GM21717 (cell line): ENCODE results near the gene HNRNPU.
"Not testable (repeated sequence)": the region's sequence is repeated elsewhere in the genome, so short reads cannot be mapped to it uniquely, and the experiment has no call there.

Experiments used
- ATAC-seq: cut with Tn5 transposase; IDR thresholded peaks from one replicate; pipeline ENCODE4 v1.9.1; 2021; ENCODE audit warnings: mild to moderate bottlenecking, moderate library complexity; ENCODE audit not compliant: unreplicated experiment

Gene HNRNPU

DNA sequence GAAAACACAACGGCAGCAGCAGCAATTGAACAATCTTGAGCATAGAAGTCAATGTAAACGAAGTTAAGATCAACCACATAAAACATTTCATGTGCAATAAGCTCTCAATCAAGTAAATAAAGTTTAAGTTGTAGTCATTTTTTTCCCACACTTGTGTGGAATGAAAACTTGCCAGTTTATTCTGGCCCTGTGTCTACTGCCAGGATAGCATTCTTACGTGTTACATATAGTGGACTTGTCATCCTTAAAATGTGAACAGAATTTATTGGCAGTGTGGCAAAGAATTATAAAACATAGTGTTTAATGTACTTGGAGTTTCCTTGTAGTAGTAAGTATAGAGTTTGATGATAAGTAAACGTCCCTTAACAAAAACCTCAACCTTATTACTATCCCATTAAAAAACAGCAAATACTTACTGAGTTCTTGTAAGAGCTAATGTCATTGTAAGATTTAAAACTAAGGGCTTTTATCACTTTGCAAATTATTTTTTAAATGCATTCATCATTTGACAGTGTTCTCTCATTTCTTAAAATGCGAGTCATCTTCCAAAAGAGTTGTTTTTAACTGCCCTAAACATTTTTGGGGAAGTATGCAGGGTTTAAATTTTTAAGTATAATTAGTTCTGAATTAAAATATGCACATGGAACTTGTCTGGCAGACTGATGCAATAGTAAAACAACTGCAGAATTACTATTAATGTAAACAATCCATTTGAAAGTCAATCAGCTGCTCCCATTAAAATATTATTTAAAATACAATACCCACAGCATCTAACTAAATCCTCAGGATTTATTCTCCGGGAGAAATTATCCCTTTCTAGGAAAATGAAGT, 21.0 kb downstream of the HNRNPU start:
- ATAC-seq = no peak

DNA sequence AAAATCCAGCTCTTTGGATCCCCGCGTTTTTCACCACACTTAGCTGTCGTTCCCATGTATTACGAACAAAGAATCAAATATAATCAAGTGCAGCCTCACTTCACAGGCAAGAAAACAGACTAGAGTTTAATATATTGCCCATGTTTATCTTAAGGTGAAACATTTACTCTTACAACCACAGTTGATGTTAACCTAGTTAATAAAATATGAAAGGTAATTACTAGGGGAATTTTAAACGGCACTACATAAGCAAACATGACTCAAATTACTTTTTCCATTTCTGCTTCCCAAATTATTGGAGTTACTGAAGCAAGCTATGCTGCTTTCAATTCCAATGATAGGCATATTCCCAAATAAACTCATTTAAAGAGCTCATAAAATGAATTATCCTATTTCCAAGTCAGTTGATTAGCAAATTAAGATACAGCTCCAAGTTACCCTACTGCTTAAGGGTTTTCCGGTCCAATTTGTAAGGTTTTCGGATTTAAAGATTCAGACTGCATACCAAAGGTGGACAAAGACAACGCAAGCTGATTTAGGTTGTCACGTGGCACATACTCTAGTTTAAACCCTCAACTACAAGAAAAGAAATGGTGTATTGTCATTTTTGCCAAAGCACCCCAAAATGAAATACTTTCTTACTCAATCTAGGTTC, 22.9 kb downstream of the HNRNPU start:
- no peak for ATAC-seq

DNA sequence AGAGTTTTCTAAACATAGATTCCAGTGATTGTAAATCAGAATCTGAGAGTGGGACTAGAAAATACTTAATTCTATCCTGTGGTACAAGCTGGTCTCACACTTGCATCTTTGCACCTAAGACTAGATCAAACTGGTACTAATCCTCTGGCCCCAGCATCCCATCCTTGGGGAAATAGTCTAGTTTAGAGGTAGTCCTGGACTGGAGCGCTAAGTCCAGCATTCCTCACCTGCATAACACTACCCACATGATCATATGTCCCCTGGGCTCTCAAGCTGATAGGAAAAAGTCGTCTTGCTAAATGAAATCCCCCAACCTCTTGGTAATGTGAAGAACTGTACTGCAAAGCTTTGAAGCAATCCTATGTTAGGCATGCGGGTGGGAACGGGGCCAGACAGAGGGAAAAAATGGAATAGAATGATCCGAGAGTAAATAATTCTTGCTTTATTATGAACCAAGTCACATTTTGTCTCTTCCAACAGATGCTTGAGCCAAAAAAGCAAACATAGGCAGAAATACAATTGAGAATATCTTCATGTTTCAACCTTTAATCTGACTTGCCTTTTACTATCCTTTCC, 24.0 kb downstream of the HNRNPU start:
- no peak for ATAC-seq

DNA sequence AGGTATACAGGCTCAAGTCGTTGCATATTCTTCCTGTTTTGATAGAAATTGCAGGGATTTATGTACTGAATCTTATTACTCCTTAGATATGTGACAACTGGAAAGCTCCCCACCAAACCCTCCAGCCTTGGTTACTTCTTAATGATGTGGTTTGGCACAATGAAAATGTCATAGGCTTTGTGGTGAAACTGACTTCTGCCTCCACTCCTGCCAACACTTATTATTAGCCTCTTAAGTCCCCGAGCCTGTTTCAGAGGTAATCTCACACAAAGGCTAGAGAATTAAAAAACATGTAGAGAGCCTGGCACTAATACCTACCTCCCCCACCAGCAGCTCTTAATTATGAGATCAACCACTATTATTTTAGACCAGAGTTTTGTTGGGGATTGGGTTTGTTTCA, 24.7 kb downstream of the HNRNPU start:
- ATAC-seq = no peak

DNA sequence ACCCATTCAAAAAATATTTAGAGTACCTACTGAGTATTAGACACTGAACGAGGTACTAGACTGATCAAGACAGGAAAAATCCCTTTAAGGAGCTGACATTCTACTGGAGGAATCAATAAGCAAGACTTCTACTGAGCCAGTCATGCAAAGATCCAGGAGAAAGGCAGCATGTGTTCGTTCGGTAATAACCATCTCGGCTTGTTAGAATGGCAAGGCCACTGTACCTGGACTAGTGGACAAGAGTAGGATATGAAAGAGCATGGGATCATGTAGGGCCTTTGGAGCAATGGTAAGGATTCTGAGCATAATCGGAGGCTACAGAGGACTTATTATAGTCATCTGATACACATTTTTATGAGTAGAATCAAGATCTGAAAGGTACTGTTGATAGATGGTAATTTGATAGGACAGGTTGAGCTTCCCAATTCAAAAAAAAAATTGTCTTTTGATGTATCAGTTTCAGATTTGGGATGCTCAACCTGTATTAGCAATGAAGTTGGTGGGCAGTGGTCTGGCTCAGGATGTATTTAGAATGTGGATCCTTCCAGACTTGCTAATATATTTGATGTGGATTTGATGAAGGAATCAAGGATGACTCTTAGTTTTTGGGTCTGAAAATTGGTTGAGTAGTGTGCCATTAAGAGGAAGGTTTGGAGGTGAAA, 26.6 kb downstream of the HNRNPU start:
- ATAC-seq = no peak

DNA sequence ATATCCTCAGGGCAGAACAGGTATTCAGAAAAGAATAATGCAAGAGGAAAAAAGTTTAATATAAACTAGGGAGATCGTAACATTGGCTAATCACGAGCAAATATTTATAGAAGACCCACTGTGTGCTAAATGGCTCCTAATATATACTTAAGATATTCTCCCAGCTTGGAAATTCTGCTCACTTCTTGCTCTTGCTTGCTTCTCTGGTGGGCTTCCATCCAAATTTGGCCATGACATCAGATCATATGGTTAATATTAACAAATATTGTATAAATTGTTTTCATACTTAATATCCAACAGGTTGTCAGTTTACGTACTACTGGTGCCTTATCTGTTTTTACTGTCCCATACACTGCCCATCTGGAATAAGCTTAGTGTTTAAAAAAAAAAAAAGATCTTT, 27.8 kb downstream of the HNRNPU start:
- ATAC-seq = no peak

DNA sequence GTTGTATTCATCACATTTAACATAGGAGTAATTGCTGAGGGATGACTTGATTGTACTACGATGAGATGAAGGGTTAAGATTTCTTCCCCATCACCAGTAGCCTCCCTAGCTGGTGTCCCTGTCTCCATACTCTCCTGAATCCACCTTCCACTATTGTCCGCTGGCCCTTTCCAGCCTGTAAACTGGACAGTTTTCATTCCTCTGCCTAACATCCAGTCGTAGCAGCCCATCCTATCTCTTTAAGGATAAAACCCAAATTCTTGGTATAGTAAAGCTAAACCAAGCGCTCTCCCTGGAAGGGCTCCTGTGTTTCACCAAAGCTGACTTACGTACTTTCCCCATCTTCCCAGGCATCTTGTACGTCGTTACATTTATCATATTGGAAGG, 28.2 kb downstream of the HNRNPU start:
- no peak for ATAC-seq

DNA sequence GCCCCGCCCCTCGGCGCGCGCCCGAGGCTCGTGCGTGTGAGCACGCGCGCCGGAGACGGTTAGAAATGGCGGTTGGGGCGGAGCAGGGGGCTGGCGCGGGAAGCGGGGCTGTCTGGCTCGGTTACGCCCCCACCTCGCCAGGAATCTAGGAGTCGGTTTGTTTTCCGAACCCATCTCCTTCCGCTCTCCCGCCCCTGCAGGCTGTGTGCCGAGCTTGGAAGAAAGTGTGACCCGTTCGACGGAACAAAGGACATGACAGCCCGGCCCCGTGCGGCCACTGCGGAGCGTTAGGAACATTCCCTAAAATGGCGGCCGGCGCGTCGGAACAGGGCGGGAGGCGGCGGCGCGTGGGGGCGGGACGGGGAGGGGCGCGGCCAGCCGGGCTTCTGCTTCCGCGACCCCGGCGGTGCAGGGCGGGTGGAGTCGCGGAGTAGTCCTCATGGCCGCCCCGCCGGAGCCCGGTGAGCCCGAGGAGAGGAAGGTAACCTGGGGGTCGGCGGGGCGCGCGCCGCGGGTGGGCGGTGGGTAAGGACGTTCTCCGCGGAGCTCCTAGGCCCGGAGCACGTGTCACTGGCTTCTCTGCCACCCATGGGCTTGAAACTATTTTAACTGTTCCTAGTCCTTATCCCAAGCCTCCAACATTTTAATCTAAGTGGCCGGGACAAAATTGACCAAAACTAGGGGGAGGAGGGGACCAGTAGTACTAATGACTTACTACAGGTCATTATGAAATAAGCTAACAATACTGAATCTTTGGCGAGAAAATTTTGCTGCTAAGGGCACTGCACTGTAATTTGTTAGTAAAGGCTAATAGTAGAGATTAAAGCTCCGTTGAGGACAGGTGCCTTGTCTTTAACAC, 28.8 kb downstream of the HNRNPU start, which contains the start of gene COX20:
Gene COX20, plus strand, starts transcription at position 383 of the 859 bp plus-strand sequence. Its CDS starts 57 bp downstream, at position 440.
- peak; percentile 52 for ATAC-seq

DNA sequence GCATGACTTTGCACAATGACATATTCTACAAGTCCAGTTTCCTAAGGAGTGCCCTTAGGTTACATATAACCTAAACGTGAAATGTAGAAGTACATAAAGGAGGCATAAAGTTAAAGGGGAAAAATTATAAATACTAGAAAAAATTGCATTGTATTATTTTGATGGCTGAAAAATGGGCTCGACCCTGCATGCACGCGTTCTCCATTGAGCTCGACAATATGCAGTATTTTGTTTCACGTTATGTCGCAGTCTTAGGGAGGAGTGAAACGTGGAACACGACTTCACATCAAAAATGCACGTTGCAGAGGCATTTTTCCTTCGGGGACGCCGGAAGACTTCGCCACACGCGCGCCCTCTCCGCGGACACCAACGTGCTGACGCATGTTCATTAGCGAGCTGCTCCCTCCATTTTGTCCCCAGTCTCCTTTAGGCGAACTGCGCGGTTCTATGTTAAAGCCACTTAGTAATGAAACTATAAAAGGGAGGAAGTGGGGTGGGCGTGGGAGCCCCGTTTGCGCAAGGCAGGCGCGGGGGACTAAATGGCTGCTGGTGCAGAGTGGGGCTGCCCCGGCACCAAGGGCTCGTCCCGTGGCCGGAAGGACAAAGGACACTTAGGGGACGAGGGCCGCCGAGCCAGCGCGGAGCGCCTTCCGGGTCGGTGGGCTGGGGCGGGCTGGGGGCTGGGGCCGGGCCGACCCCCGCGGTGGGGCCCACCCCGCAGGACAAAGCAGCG, 29.6 kb downstream of the HNRNPU start:
- ATAC-seq = peak; percentile 75

DNA sequence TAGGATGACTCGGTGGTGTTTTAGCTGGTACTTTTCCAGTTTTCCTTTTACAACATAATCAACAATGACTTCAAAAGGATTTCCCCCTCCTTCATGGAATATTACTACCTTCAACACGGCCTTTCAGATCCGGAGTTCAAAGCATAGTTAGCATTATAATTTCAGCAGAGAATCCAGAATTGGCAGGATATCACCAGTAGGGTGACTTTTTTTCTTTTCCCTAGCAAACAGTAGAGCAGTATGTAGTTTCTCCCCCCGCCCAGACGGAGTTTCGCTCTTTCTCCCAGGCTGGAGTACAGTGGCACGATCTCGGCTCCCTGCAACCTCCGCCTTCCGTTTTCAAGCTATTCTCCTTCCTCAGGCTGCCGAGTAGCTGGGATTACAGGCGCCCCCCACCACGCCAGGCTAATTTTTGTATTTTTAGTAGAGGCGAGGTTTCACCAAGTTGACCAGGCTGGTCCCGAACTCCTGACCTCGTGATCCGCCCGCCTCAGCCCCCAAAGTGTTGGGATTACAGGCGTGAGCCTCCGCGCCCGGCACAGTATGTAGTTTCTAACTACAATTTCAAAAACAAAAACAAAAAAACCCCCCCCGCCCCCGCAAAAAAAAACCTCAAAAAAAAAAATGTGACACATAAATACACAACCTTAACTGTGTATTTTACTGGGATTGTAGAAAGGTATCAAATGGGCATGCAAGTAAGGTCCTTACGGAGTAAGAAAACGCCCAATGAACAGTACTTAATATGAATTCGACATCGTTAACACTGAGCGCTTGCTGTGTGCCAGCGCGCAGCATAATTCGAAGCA, 30.4 kb downstream of the HNRNPU start:
- peak; percentile 11 for ATAC-seq

DNA sequence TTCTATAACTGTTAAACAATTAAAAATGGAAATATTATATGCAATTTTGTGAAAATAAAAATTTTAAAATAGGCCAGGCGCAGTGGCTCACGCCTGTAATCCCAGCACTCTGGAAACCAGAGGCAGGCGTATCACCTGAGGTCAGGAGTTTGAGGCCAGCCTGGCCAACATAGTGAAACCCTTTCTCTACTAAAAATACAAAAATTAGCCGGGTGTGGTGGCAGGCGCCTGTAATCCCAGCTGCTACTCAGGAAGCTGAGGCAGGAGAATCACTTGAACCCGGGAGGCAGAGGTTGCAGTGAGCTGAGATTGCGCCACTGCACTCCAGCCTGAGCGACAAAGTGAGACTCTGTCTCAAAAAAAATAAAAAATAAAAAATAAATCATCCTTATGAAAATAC, 31.1 kb downstream of the HNRNPU start:
- not testable (repeated sequence) for ATAC-seq

DNA sequence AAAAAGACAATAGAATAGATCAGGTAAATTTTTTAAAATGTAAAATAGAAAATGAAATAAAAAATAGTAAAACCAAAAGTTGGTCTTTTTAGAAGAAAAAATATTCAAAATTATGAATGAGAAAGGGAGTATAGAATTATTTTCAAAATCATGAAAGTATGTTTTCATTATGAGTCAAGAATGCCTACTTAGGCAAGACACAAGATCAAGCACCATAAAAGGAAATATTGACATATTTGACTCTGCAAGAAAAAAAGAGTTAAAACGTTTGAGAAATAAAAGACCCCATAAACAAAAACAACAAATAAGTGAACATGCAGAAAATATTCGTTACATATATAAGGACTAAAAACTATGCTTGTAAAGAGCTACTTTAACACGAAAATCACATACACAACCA, 33.7 kb downstream of the HNRNPU start:
- no peak for ATAC-seq

DNA sequence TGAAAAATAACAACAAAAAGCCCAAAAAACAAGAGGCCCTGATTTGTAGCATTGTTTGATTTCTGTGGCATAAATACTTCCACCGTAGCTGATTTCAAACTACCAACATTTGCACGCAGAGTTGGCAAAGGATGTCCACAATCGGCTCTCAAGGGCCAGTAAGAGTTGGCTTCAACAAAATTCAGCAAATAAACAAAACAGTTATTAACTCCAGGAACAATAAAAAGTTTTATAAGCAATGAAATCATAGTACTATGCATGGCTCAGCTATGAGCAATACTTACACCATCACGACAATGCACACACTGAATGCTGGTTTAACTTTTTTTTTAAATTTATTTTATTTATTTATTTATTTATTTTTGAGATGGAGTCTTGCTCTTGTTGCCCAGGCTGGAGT, 37.6 kb downstream of the HNRNPU start:
- no peak for ATAC-seq

DNA sequence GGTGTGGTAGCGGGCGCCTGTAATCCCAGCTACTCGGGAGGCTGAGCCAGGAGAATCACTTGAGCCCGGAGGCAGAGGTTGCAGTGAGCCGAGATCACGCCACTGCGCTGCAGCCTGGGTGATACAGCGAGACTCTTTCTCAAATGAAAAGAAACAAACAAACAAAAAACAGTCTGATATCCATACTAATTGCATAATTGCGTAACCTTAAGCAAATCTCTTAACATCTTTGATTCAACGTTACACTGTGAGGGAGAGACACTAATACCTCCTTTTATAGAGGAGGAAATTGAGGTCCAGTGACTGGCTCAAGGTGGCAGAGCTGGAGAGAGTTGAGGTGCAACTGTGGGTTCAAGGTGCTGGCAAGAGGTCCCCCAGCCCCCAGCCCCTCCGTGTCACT, 41.5 kb downstream of the HNRNPU start:
- ATAC-seq = no peak

DNA sequence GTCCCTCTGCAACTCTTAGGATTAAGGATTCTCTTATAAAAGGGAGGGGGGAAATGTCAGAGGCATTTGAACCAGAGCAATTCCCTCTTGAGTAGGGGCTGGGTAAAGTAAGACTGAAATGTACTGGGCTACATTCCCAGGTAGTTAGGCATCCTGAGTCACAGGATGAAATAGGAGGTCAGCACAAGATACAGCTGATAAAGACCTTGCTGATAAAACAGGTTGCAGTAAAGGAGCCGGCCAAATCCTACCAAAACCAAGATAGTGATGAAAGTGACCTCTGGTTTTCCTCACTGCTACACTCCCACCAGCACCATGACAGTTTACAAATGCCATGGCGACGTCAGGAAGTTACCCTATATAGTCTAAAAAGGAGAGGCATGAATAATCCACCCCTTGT, 43.2 kb downstream of the HNRNPU start:
- ATAC-seq = no peak

DNA sequence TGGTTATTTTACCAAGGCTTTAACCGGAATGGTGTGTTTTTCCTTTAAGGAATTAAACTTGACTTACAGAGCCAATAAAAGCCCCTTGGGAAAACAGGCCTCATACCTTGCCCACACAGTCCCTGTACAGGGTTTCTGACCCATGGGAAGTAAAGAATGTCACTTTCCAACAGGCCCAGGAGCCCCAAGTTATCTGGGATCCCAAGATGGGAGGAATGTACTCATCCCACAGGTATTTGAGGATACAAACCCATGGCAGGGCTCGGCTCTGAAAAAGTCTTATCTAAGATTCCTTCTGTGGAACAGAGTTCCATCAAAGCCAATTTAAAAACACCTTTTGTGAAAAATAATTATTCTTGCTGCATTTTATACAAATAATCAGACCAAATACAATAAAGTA, 44.2 kb downstream of the HNRNPU start:
- no peak for ATAC-seq

DNA sequence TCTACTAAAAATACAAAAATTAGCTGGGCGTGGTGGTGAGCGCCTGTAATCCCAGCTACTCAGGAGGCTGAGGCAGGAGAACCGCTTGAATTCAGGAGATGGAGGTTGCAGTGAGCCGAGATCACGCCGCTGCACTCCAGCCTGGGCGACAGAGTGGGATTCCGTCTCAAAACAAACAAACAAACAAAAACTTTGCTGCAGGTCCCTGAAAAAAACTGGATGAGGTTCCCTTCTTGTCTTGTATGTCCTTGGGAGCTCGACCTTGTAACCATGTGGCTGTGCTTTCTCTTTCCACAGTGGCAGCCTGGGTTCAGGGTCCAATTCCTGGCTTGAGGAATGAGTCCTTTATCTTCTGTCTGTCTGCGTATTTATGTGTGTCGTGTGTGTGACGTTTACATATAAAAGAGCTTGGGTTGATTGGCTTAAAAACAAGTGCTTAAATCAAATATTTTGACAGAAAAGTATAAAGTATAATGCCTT, 46.9 kb downstream of the HNRNPU start:
- ATAC-seq = no peak

DNA sequence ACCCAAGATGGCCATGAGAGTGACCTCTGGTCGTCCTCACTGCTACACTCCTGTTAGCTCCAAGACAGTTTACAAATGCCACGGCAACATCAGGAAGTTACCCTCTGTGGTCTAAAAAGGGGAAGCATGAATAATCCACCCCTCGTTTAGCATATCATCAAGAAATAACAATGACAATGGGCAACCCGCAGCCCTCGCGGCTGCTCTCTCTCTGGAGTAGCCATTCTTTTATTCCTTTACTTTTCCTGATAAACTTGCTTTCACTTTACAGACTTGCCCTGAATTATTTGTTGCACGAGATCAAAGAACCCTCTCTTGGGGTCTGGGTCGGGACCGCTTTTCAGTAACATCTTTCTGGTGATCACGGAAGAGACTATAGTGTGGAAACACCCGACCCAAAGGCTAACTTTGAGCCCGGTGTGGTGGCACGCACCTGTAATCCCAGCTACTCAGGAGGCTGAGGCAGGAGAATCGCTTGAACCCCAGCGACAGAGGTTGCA, 48.7 kb downstream of the HNRNPU start:
- ATAC-seq = no peak

DNA sequence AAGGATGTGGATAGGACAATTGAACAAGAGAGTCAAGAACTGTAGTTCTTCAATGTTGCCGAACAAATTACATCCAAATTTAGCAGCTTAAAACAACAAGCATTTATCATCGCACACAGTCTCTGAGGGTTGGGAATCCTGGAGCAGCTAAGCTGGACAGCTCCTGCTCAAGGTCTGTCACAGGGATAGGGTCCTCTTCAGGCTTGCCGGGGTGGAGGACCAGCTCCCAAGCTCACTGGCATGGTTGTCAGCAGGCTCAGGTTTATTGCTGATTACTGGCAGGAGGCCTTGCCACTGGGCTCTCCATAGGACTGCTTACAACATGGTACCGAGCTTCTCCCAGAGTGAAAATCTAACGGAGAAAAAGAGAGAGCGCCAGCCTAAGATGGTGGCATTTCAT, 51.0 kb downstream of the HNRNPU start:
- ATAC-seq = no peak
